Measurements from ENCODE around the gene VEPH1. TPM values are rescaled to one million over a fixed set of nuclear protein-coding genes. Genes with fewer than 3 reads are reported as not detected.

The VEPH1 gene
- polyA plus RNA-seq, 1 of the 3 experiments (the other 2 are of a cell fraction), result 6.0 TPM

DNA sequence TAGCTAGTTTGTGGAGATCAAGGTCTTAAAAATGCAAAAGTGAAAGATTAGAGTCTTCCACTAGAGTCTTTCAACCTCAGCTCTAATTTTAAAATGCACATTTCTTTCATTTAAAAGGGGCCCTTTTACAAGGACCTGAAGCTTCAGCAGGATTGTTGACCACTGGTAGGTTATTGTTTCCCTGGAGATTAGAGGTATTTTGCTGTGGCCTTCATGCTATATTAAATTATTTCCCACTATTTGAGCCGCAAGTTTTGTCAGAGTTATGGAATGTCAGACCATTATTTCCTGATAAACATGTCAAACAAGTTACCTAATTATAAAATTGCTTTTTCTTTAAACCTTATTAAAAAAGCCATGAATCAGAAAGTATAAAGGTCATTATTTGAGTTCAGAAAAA, 240.2 kb downstream of the VEPH1 start:
- peak overlapping the region in 1 of 2 experiments; percentile 62; a peak in 3 of 4 replicates for H3K27ac ChIP-seq (ENCODE audit: low read depth in 2 of 2, low read length in 1 of 2)
- ChIA-PET CTCF (no interaction called here), POLR2A (no interaction called here)
- no peak overlapping the region for H3K9ac ChIP-seq
- no peaks in the 10 kb centered on the region for H3K79me2 ChIP-seq (ENCODE audit: insufficient read depth)
- no peaks in the 10 kb centered on the region for H3K9me2 ChIP-seq
- WGBS (ENCODE audit: low lambda C conversion rate), result 28% methylated on average over 1 of the region's 1 CpG
- no peaks in the 10 kb centered on the region for H3K27me3 ChIP-seq (ENCODE audit: insufficient read depth)
- no peaks in the 10 kb centered on the region for H3F3A ChIP-seq (replicated peaks; ENCODE audit: insufficient read depth)
- no peak overlapping the region for H3K4me3 ChIP-seq (ENCODE audit: low read depth in 2 of 2, low read length in 1 of 2)
- H3K4me1 ChIP-seq (ENCODE audit: control insufficient read depth in 1 of 2, insufficient read depth in 2 of 2, low read depth in 1 of 2, low read length in 1 of 2), result no peaks in the 10 kb centered on the region
- no peak overlapping the region for H2AFZ ChIP-seq (ENCODE audit: low read depth)
- H3K4me2 ChIP-seq, result no peak overlapping the region
- TF ChIP-seq, protein P1, sequence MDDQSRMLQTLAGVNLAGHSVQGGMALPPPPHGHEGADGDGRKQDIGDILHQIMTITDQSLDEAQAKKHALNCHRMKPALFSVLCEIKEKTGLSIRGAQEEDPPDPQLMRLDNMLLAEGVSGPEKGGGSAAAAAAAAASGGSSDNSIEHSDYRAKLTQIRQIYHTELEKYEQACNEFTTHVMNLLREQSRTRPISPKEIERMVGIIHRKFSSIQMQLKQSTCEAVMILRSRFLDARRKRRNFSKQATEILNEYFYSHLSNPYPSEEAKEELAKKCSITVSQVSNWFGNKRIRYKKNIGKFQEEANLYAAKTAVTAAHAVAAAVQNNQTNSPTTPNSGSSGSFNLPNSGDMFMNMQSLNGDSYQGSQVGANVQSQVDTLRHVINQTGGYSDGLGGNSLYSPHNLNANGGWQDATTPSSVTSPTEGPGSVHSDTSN (IDR thresholded peaks at IDR 0.05), result 0 out of 2 replicates have a peak, but pooled peaks have one; percentile 15
- TF ChIP-seq SIN3A (IDR thresholded peaks at IDR 0.05; ENCODE audit: borderline replicate concordance, low read depth, low read length) (no peak), GABPA (IDR thresholded peaks at IDR 0.05; ENCODE audit: low read depth) (no peak)
- TF ChIP-seq, protein P2, sequence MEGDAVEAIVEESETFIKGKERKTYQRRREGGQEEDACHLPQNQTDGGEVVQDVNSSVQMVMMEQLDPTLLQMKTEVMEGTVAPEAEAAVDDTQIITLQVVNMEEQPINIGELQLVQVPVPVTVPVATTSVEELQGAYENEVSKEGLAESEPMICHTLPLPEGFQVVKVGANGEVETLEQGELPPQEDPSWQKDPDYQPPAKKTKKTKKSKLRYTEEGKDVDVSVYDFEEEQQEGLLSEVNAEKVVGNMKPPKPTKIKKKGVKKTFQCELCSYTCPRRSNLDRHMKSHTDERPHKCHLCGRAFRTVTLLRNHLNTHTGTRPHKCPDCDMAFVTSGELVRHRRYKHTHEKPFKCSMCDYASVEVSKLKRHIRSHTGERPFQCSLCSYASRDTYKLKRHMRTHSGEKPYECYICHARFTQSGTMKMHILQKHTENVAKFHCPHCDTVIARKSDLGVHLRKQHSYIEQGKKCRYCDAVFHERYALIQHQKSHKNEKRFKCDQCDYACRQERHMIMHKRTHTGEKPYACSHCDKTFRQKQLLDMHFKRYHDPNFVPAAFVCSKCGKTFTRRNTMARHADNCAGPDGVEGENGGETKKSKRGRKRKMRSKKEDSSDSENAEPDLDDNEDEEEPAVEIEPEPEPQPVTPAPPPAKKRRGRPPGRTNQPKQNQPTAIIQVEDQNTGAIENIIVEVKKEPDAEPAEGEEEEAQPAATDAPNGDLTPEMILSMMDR (IDR thresholded peaks at IDR 0.05), result no peak
- no peaks in the 10 kb centered on the region for H3K9me3 ChIP-seq
- H4K20me1 ChIP-seq (ENCODE audit: insufficient read depth), result no peaks in the 10 kb centered on the region
- DNase-seq, result no peak
- peaks cover 0 to 4% of the 10 kb centered on the region in 2 experiments for H3K36me3 ChIP-seq (replicated peaks in 1 of 2; ENCODE audit: control insufficient read depth in 1 of 2, insufficient read depth in 2 of 2, low read length in 1 of 2)

DNA sequence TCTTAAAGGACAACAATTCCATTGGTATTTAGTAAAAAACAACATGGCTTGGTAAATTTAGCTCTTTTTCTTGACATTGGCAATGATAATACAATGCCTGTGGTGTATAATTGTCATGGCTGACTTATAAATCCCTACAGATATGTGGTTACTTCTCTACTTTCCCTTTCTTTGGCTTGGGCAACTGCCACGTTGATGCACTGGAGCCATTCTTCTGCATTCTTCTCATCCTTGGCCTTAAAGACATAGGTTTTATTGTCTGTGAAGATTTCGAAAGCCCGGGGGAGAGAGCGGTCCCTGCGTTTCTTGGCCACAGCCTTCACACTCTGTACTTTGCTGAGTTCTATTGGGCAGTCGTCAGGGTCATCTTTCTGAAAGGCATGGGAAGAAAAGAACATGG, 242.2 kb downstream of the VEPH1 start:
- ChIA-PET POLR2A (no interaction called here), CTCF (no interaction called here)
- no peak overlapping the region for H2AFZ ChIP-seq (ENCODE audit: low read depth)
- WGBS (ENCODE audit: low lambda C conversion rate), result 84% methylated on average over 6 of the region's 6 CpGs
- no peaks in the 10 kb centered on the region for H3F3A ChIP-seq (replicated peaks; ENCODE audit: insufficient read depth)
- no peaks in the 10 kb centered on the region; a peak in 1 of 4 replicates for H3K4me1 ChIP-seq (ENCODE audit: control insufficient read depth in 1 of 2, insufficient read depth in 2 of 2, low read depth in 1 of 2, low read length in 1 of 2)
- no peak overlapping the region for H3K4me2 ChIP-seq
- H3K36me3 ChIP-seq (replicated peaks in 1 of 2; ENCODE audit: control insufficient read depth in 1 of 2, insufficient read depth in 2 of 2, low read length in 1 of 2), result peaks cover 0 to 4% of the 10 kb centered on the region in 2 experiments
- no peaks in the 10 kb centered on the region for H3K9me2 ChIP-seq
- H3K9ac ChIP-seq, result no peak overlapping the region
- no peaks in the 10 kb centered on the region for H3K27me3 ChIP-seq (ENCODE audit: insufficient read depth)
- no peaks in the 10 kb centered on the region for H3K79me2 ChIP-seq (ENCODE audit: insufficient read depth)
- no peaks in the 10 kb centered on the region for H4K20me1 ChIP-seq (ENCODE audit: insufficient read depth)
- H3K9me3 ChIP-seq, result no peaks in the 10 kb centered on the region
- H3K4me3 ChIP-seq (ENCODE audit: low read depth in 2 of 2, low read length in 1 of 2), result no peak overlapping the region
- no peak for DNase-seq
- TF ChIP-seq JUND (IDR thresholded peaks at IDR 0.05) (no peak), EP300 (IDR thresholded peaks at IDR 0.05; ENCODE audit: borderline replicate concordance in 1 of 2, low read depth in 1 of 2, low read length in 1 of 2) (no peak), NFIC (IDR thresholded peaks at IDR 0.05; ENCODE audit: borderline replicate concordance) (0 out of 2 replicates have a peak, but pooled peaks have one; percentile 13), RAD21 (IDR thresholded peaks at IDR 0.05; ENCODE audit: low read length) (no peak), NRF1 (IDR thresholded peaks at IDR 0.05; ENCODE audit: low read depth, low read length) (no peak), TEAD4 (IDR thresholded peaks at IDR 0.05; ENCODE audit: borderline replicate concordance, insufficient read depth) (no peak), EZH2phosphoT487 (IDR thresholded peaks at IDR 0.05; ENCODE audit: borderline replicate concordance, low read depth) (no peak)
- TF ChIP-seq, protein P3, sequence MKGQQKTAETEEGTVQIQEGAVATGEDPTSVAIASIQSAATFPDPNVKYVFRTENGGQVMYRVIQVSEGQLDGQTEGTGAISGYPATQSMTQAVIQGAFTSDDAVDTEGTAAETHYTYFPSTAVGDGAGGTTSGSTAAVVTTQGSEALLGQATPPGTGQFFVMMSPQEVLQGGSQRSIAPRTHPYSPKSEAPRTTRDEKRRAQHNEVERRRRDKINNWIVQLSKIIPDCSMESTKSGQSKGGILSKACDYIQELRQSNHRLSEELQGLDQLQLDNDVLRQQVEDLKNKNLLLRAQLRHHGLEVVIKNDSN (IDR thresholded peaks at IDR 0.05; ENCODE audit: borderline replicate concordance, low read depth), result no peak
- TF ChIP-seq, protein P1 (IDR thresholded peaks at IDR 0.05), result 0 out of 2 replicates have a peak, but pooled peaks have one; percentile 41
- H3K27ac ChIP-seq (ENCODE audit: low read depth in 2 of 2, low read length in 1 of 2), result 0 out of 4 replicates have a peak overlapping the region, but pooled peaks of 1 of the 2 experiments have one; percentile 11

All from SK-N-SH (cell line).